SH-SY5Y (cell line): Measurements from ENCODE around the gene CDIPT.

Source experiments
- GATA2 ChIP-seq: IDR thresholded peaks from 2 replicates; pipeline ENCODE4 v1.6.1; 2011; ENCODE audit warnings: mild to moderate bottlenecking, low read depth, low read length
- GATA3 ChIP-seq: IDR thresholded peaks from 2 replicates; pipeline ENCODE4 v1.6.1; 2011; ENCODE audit warnings: low read depth, mild to moderate bottlenecking, low read length, moderate library complexity

Gene CDIPT

GRCh38 chr16:29900102-29900887 lies 37.3 kb upstream of the CDIPT start, which contains the start of gene ASPHD1:
ASPHD1 (plus strand) TSS chr16:29900488; CDS start chr16:29900972, 484 bp downstream.
- TF ChIP-seq GATA2 (no peak), GATA3 (no peak)

GRCh38 chr16:29899516-29900101 lies 36.6 kb upstream of the CDIPT start, which contains the start of gene SEZ6L2:
SEZ6L2 (minus strand) TSS chr16:29899550; CDS start chr16:29899019, 531 bp downstream.
- TF ChIP-seq GATA3 (no peak), GATA2 (no peak)

- TF ChIP-seq GATA3 (no peak), GATA2 (no peak)
These were observed 35.9 kb upstream of the CDIPT start for GRCh38 chr16:29898804-29899515.

- TF ChIP-seq GATA3: no peak
- no peak for TF ChIP-seq GATA2
These were observed 35.2 kb upstream of the CDIPT start for GRCh38 chr16:29898135-29898803.

- TF ChIP-seq GATA2 (no peak), GATA3 (no peak)
These were observed 34.3 kb upstream of the CDIPT start for GRCh38 chr16:29897333-29897732.

GRCh38 chr16:29896841-29897240 lies 33.8 kb upstream of the CDIPT start:
- TF ChIP-seq GATA2: no peak

- TF ChIP-seq GATA3 (no peak), GATA2 (no peak)
These were observed 31.3 kb upstream of the CDIPT start for GRCh38 chr16:29894352-29894751.

GRCh38 chr16:29893553-29893952 lies 30.5 kb upstream of the CDIPT start:
- TF ChIP-seq GATA2 (no peak), GATA3 (no peak)

GRCh38 chr16:29892458-29892813 lies 29.4 kb upstream of the CDIPT start:
- TF ChIP-seq GATA3 (no peak), GATA2 (no peak)

- TF ChIP-seq GATA3: no peak
- no peak for TF ChIP-seq GATA2
These were observed 28.8 kb upstream of the CDIPT start for GRCh38 chr16:29891525-29892457.

- TF ChIP-seq GATA3 (no peak), GATA2 (no peak)
These were observed 21.0 kb upstream of the CDIPT start for GRCh38 chr16:29883987-29884386.

GRCh38 chr16:29881050-29881449 lies 18.0 kb upstream of the CDIPT start:
- TF ChIP-seq GATA3 (no peak), GATA2 (no peak)

- TF ChIP-seq GATA2: no peak
- no peak for TF ChIP-seq GATA3
These were observed 15.1 kb upstream of the CDIPT start for GRCh38 chr16:29878172-29878571.
